PC-9 (cell line): ENCODE results near the gene COL11A2. TPM values are rescaled to one million over a fixed set of nuclear protein-coding genes. Genes with fewer than 3 reads are reported as not detected.

Experiments used
- BruUV-seq: library from RNA; stranded (reverse); fragments of 400-500 nt; replicated peaks from 2 replicates; lab custom pipeline; 2021; lab: Mats Ljungman, UMichigan
- CTCF ChIA-PET: fragments of 300-600 bp; sonication (Branson Sonifier 250); formaldehyde crosslinking; loops from one replicate; lab custom pipeline; 2022; ENCODE audit warnings: antibody characterized with exemption; lab: Charles Lee
- POLR2A ChIA-PET: fragments of 300-600 bp; sonication (Branson Sonifier 250); formaldehyde crosslinking; loops from one replicate; lab custom pipeline; 2022; ENCODE audit warnings: antibody characterized with exemption; ENCODE audit not compliant: unreplicated experiment; lab: Charles Lee
- DNase-seq, 2 experiments: peaks; one replicate each; pipeline versions ENCODE4 v3.0.0 to v3.0.0-alpha.2; 2015 to 2022; ENCODE audit warnings: mixed read lengths in 1 of 2
- H2AFZ ChIP-seq: fragments of 200-600 bp; sonication (generic); 2 replicates; pipeline ENCODE4 v1.8.1; 2017; ENCODE audit warnings: antibody characterized with exemption
- H3F3A ChIP-seq: fragments of 200-600 bp; sonication (generic); 2 replicates; pipeline ENCODE4 v1.8.1; 2017; ENCODE audit warnings: antibody characterized with exemption, mild to moderate bottlenecking, low read depth; ENCODE audit not compliant: insufficient read depth
- H3K27ac ChIP-seq: fragments of 200-600 bp; sonication (generic); 2 replicates; pipeline ENCODE4 v1.6.1; 2016; ENCODE audit warnings: mixed run types
- H3K27me3 ChIP-seq: fragments of 200-600 bp; sonication (generic); 2 replicates; pipeline ENCODE4 v1.6.1; 2016; ENCODE audit warnings: low read depth, mixed run types; ENCODE audit not compliant: insufficient read depth
- H3K36me3 ChIP-seq: fragments of 200-600 bp; sonication (generic); 2 replicates; pipeline ENCODE4 v1.6.1; 2016; ENCODE audit warnings: low read depth, mixed run types
- H3K4me1 ChIP-seq: fragments of 200-600 bp; sonication (generic); replicated peaks from 2 replicates; pipeline ENCODE4 v1.6.1; 2016; ENCODE audit warnings: mixed run types; ENCODE audit not compliant: insufficient read depth
- H3K4me2 ChIP-seq: fragments of 200-600 bp; sonication (generic); 2 replicates; pipeline ENCODE4 v1.6.1; 2017; ENCODE audit warnings: mixed run types
- H3K4me3 ChIP-seq: fragments of 200-600 bp; sonication (generic); 2 replicates; pipeline ENCODE4 v1.6.1; 2016; ENCODE audit warnings: mixed run types
- H3K79me2 ChIP-seq: fragments of 200-600 bp; sonication (generic); 2 replicates; pipeline ENCODE4 v1.6.1; 2017; ENCODE audit warnings: low read depth, mixed run types
- H3K9me2 ChIP-seq: fragments of 200-600 bp; sonication (generic); 2 replicates; pipeline ENCODE4 v1.8.1; 2017; ENCODE audit warnings: mild to moderate bottlenecking; ENCODE audit not compliant: insufficient read depth
- H3K9me3 ChIP-seq: fragments of 200-600 bp; sonication (generic); 2 replicates; pipeline ENCODE4 v1.8.1; 2016; ENCODE audit warnings: low read depth; ENCODE audit not compliant: insufficient read depth
- H4K20me1 ChIP-seq: fragments of 200-600 bp; sonication (generic); 2 replicates; pipeline ENCODE4 v1.8.1; 2017; ENCODE audit not compliant: insufficient read depth
- EZH2 ChIP-seq: fragments of 200-600 bp; sonication (generic); IDR thresholded peaks from 2 replicates; pipeline ENCODE4 v1.8.0; 2017; ENCODE audit warnings: antibody characterized with exemption, low read depth
- intact Hi-C: fragments of 100-400 bp; cut with micrococcal nuclease; formaldehyde crosslinking; loops from one replicate; pipeline ENCODE4 v1.10.0; 2022; ENCODE audit not compliant: unreplicated experiment
- total RNA-seq: library from RNA; stranded (reverse); gene quantifications from 2 replicates; pipeline ENCODE4 v1.2.3, GENCODE V29; 2021
- TF ChIP-seq, protein P1 (sequence below): fragments of 200-600 bp; sonication (generic); conservative IDR thresholded peaks from 2 replicates; pipeline ENCODE4 v1.6.1; 2017; ENCODE audit warnings: mixed run types, antibody characterized with exemption, mild to moderate bottlenecking, moderate library complexity

COL11A2 gene
- total RNA-seq, 1 experiment from 2014 or later: 2.2 TPM

DNA sequence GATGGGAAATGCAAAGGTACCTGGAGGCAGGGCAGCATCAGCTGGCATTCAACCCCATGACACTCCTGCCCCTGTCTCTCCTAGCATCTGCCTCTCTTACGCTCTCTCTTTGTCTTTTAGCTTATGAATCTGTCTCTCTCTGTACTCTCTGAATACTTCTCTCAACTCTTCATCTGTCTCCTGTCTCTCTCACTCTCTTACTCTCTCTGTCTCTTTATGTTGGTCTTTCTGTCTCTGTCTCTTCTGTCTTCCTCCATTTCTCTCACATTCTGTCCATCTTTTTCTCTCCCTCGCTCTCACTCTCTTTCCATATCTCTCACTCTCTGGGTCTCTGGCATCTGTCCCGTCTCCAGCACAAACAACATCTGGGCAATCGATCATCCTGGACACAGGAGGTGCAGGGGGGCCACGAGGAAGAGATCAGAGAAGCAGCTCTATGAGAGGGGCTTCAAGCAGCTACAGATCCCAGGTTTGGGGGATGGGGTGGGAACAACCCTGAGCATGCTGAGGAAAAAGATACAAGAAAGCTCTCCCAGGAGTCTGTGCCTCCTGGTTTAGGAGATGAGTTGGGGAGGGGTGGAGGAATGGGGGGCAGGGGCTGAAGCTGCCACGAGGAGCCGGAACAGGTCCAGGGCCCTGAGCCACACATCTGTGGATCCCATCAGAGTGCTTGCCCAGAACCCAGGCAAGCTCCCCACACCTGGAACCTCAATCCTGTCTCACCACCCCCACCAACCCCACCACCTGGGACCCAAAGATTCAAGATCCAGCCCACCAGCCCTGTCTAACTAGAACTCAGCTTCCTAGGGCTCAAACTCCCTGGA lies 2.4 kb downstream of the COL11A2 start:
- CTCF ChIA-PET: no interaction called here
- Histone ChIP-seq H3K79me2 (no peaks in the 10 kb centered on the region), H3K4me2 (no peak overlapping the region), H3K9me2 (no peaks in the 10 kb centered on the region), H3K27me3 (0 out of 2 replicates have a peak, but pooled peaks cover 4% of the 10 kb centered on the region), H4K20me1 (no peaks in the 10 kb centered on the region), H3F3A (peaks cover 4% of the 10 kb centered on the region; the same call in 1 of the 2 replicates), H3K4me3 (no peak overlapping the region), H3K4me1 (no peaks in the 10 kb centered on the region), H3K27ac (no peak overlapping the region), H2AFZ (no peak overlapping the region), H3K9me3 (no peaks in the 10 kb centered on the region), H3K36me3 (no peaks in the 10 kb centered on the region)
- no TSS peak for BruUV-seq
- DNase-seq: no peak
- POLR2A ChIA-PET: no interaction called here
- intact Hi-C loops: no loop called here
- TF ChIP-seq EZH2: no peak
- TF ChIP-seq, protein P1, sequence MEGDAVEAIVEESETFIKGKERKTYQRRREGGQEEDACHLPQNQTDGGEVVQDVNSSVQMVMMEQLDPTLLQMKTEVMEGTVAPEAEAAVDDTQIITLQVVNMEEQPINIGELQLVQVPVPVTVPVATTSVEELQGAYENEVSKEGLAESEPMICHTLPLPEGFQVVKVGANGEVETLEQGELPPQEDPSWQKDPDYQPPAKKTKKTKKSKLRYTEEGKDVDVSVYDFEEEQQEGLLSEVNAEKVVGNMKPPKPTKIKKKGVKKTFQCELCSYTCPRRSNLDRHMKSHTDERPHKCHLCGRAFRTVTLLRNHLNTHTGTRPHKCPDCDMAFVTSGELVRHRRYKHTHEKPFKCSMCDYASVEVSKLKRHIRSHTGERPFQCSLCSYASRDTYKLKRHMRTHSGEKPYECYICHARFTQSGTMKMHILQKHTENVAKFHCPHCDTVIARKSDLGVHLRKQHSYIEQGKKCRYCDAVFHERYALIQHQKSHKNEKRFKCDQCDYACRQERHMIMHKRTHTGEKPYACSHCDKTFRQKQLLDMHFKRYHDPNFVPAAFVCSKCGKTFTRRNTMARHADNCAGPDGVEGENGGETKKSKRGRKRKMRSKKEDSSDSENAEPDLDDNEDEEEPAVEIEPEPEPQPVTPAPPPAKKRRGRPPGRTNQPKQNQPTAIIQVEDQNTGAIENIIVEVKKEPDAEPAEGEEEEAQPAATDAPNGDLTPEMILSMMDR: no peak

DNA sequence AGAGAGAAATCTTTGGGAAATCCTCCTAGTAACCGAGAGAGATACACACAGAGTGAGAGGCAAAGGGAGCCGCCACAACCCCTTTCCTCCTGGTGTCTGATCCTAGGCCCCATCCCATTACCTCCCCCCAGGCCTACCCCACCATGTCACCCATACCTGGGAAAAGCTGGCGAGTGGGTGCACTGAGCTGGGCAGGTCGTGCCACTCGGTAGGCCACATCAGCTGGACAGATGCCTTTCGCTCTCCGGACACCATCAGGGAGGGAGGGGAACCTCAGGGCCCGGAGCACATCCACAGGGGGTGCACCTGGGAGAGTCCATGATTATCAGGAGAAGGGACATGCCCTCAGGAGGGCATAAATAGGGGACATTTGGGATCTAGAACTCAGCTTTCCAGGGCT lies 3.1 kb downstream of the COL11A2 start:
- no peaks in the 10 kb centered on the region for H3K79me2 ChIP-seq
- no TSS peak for BruUV-seq
- no peaks in the 10 kb centered on the region for H3K9me2 ChIP-seq
- H3K36me3 ChIP-seq: no peaks in the 10 kb centered on the region
- no peak overlapping the region for H3K4me2 ChIP-seq
- no peak overlapping the region for H2AFZ ChIP-seq
- ChIA-PET CTCF (no interaction called here), POLR2A (no interaction called here)
- no peak overlapping the region for H3K4me3 ChIP-seq
- 0 out of 2 replicates have a peak, but pooled peaks cover 4% of the 10 kb centered on the region for H3K27me3 ChIP-seq
- H3K4me1 ChIP-seq: no peaks in the 10 kb centered on the region
- H3K9me3 ChIP-seq: no peaks in the 10 kb centered on the region
- no peak for DNase-seq
- no peak for TF ChIP-seq EZH2
- TF ChIP-seq, protein P1: no peak
- H3K27ac ChIP-seq: no peak overlapping the region
- peaks cover 4% of the 10 kb centered on the region; the same call in 1 of the 2 replicates for H3F3A ChIP-seq
- H4K20me1 ChIP-seq: no peaks in the 10 kb centered on the region
- intact Hi-C loops: no loop called here

DNA sequence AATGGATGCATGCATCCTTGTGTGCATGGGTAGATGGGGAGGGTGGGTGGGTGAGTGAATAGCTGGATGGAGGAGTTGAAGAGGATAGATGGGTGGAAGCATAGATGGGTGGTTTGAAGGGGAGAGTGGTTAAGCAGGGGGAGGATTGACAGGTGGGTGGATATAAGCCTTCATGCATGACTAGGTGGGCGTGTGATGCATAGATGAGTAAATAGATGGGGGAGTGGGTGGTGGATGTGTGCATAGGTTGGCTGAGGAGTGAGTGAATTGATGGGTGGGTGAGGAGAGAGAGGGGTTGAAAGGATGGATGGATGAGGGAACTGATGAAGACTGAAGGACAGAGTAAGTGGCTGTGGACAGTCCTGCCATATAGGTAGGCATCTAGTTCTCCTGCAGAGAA lies 4.5 kb downstream of the COL11A2 start:
- no TSS peak for BruUV-seq
- H3K4me3 ChIP-seq: no peak overlapping the region
- TF ChIP-seq, protein P1: no peak
- TF ChIP-seq EZH2: no peak
- no peaks in the 10 kb centered on the region for H3K4me1 ChIP-seq
- intact Hi-C loops: no loop called here
- H3K4me2 ChIP-seq: no peak overlapping the region
- H4K20me1 ChIP-seq: no peaks in the 10 kb centered on the region
- no peaks in the 10 kb centered on the region for H3K79me2 ChIP-seq
- H3F3A ChIP-seq: no peaks in the 10 kb centered on the region
- no peak overlapping the region for H2AFZ ChIP-seq
- POLR2A ChIA-PET: no interaction called here
- 0 out of 2 replicates have a peak, but pooled peaks cover 4% of the 10 kb centered on the region for H3K27me3 ChIP-seq
- H3K27ac ChIP-seq: no peak overlapping the region
- H3K9me3 ChIP-seq: no peaks in the 10 kb centered on the region
- DNase-seq: no peak
- H3K9me2 ChIP-seq: no peaks in the 10 kb centered on the region
- CTCF ChIA-PET: no interaction called here
- no peaks in the 10 kb centered on the region for H3K36me3 ChIP-seq
